ENCODE data around the gene SERPINB1.

The SERPINB1 gene

DNA sequence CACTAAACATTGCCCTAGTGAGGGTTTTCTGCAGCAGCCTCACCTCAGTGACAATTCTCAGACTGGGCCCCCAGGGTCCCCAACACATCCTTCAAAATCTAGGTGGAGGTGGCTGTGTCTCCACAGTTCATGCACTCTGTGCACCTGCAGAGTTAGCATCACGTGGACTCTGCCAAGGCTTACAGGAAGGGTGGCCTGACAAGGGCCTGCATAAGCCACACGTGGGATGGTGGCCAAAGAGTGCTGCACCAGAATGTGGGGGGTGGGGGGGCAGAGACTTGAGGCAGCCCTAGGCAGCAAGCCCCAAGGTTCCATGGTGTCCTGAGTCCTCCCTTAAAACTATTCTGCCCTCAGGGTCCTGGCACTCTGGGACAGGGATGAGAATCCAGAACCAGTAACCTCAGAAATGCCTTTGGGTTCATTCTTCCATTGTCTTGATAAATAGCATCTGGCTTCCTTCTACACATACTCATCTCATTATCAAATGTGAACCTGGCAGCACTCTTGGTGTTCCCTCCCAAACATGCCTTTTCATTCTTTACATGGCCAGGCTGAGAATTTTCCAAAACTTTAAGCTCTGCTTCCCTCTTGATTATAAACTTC is 1.6 kb upstream of the SERPINB1 start:
- POLR2A ChIA-PET, result no interaction called here
- no peak for DNase-seq (ENCODE audit: extremely low spot score)
- TF ChIP-seq, protein P1, sequence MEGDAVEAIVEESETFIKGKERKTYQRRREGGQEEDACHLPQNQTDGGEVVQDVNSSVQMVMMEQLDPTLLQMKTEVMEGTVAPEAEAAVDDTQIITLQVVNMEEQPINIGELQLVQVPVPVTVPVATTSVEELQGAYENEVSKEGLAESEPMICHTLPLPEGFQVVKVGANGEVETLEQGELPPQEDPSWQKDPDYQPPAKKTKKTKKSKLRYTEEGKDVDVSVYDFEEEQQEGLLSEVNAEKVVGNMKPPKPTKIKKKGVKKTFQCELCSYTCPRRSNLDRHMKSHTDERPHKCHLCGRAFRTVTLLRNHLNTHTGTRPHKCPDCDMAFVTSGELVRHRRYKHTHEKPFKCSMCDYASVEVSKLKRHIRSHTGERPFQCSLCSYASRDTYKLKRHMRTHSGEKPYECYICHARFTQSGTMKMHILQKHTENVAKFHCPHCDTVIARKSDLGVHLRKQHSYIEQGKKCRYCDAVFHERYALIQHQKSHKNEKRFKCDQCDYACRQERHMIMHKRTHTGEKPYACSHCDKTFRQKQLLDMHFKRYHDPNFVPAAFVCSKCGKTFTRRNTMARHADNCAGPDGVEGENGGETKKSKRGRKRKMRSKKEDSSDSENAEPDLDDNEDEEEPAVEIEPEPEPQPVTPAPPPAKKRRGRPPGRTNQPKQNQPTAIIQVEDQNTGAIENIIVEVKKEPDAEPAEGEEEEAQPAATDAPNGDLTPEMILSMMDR (IDR thresholded peaks at IDR 0.05; ENCODE audit: control extremely low read depth, extremely low read depth, low read depth, missing control alignments), result no peak
- CTCF ChIA-PET, result interaction anchor here (0.7 to 8.6 kb wide), 5 partner anchors 52 to 147 kb away, joined by 3 to 59 read pairs (median 14); no protein-coding TSS in a partner anchor

DNA sequence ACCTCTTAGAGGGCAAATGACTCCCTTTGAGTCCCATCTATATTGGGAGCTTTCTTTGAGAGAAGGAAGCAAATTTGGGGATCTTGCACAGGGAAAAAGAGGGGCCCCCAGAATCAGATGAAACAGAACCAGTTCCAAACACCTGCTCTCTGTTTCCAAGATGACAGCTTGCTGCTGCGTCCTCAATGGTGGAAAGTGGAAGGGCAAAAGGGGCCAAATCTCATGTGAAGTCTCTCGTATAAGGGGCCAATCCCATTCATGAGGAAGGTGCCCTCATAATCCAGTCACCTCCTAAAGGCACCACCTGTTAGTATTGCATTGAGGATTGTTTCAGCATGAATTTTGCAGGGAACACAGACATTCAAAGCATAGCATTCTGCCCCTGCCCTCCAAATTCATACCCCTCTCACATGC is 483 bp upstream of the SERPINB1 start:
- DNase-seq (ENCODE audit: extremely low spot score), result no peak
- POLR2A ChIA-PET, result interaction anchor here (0.6 to 2.1 kb wide), 8 partner anchors 21 to 222 kb away, joined by 3 to 12 read pairs (median 6); partner anchors contain the start of genes SERPINB9 and WRNIP1
- TF ChIP-seq, protein P1 (IDR thresholded peaks at IDR 0.05; ENCODE audit: control extremely low read depth, extremely low read depth, low read depth, missing control alignments), result no peak
- CTCF ChIA-PET, result interaction anchor here (0.8 to 4.3 kb wide), 16 partner anchors 8 to 222 kb away, joined by 3 to 24 read pairs (median 4); no protein-coding TSS in a partner anchor

DNA sequence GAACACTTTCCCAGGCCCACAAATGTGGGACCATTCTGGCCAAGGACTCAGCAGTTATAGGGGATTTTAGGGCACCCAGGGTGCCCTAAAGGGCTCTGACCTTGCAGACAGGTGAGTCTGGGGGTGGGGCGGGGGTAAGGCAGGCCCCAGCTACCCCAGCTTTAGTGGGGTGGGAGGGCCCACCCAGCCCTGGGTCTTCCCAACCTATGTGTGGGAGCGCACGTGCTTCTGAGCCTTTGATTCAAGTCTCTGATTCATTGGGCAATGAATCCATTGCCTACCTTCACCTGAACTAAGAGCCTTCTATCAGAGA is 958 bp downstream of the SERPINB1 start:
- POLR2A ChIA-PET, result interaction anchor here (0.5 to 2.1 kb wide), 5 partner anchors 13 to 223 kb away, joined by 3 to 12 read pairs (median 4); partner anchors contain the start of gene SERPINB9
- no peak for DNase-seq (ENCODE audit: extremely low spot score)
- CTCF ChIA-PET, result interaction anchor here (1.1 to 4.3 kb wide), 4 partner anchors 10 to 92 kb away, joined by 3 to 24 read pairs (median 16); no protein-coding TSS in a partner anchor
- TF ChIP-seq, protein P1 (IDR thresholded peaks at IDR 0.05; ENCODE audit: control extremely low read depth, extremely low read depth, low read depth, missing control alignments), result no peak

DNA sequence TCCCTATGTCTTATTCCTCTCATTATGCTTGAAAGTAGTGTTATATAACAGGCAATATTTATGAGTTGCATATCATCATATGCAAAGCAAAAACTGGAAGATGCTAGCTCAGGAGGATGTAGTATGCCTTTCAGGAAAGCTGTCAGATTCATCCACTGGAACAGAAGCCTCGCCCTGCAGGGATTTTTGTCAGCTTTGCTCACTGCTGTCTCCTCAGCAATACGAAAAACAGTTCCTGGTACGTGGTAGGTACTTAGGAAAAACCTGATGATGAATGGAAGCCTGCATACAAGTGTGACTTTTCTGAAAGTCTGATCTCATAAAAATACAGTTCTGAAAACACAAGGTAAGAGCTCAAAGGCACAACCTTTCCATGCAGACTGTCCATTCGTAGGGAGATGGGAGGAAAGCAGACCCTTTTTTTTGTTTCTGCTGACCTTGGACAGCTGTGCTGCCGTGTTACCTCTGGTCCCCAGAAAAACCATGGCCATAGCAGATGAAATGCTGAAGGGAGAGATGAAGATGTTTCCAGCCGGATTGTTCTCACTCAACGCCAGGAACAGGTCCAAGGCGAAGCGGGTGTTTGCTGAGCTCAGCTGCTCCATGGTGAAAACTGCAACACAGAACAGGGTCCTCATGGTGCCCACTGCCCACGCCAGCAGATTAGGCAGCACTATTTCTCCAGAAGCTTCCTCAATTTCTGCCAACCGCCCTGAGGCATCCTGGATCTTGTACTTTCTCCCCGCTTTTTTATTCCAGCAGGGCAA is 1.5 kb downstream of the SERPINB1 start:
- ChIA-PET POLR2A (interaction anchor here (0.5 to 2.1 kb wide), 3 partner anchors 12 to 224 kb away, joined by 3 to 12 read pairs (median 4); partner anchors contain the start of gene SERPINB9), CTCF (interaction anchor here (1.4 to 4.3 kb wide), 5 partner anchors 10 to 102 kb away, joined by 3 to 24 read pairs (median 9); no protein-coding TSS in a partner anchor)
- TF ChIP-seq, protein P1 (IDR thresholded peaks at IDR 0.05; ENCODE audit: control extremely low read depth, extremely low read depth, low read depth, missing control alignments), result no peak
- no peak for DNase-seq (ENCODE audit: extremely low spot score)

DNA sequence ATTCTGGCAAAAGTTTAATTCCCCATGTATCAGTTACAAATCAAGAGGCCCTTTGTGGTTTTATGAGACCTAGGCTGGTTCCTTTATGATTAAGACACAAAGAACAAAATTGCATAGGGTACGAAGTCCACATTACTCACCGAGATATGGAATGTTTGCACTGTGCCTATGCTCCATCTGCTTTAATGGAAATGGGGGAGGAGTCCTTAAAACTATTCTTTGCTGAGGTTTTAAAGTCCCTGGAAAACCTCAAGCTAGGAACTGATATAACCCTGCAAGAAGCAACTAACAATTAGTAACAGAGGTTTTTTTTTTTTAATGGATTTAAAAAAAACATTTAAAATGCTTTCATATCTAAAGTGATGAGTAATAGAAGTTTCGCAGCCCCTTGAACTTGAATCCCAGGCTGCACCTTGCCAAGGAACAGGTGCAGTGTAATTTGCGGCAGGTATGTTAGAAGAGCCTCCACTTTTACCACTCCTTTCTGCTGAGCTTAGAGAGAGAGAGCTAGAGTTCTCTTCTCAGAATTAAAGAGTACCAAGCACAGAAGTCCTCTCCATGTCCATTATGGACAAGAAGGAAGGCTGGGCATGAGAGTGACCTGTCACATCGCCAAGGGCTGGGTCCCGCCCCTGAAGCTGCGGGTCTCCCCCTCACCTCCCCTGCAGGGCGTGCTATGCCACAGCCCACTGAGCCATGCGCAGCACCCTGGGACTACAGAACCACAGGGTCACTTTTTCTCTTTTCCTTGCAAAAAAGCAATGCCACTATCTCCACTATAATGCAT is 2.3 kb downstream of the SERPINB1 start:
- TF ChIP-seq, protein P1 (IDR thresholded peaks at IDR 0.05; ENCODE audit: control extremely low read depth, extremely low read depth, low read depth, missing control alignments), result no peak
- DNase-seq (ENCODE audit: extremely low spot score), result no peak
- CTCF ChIA-PET, result interaction anchor here (1.4 to 4.3 kb wide), 6 partner anchors 13 to 101 kb away, joined by 3 to 24 read pairs (median 8); no protein-coding TSS in a partner anchor
- POLR2A ChIA-PET, result interaction anchor here (0.9 kb wide), 1 partner anchor 64 kb away, joined by 3 read pairs; the partner anchor contains the start of gene SERPINB9

DNA sequence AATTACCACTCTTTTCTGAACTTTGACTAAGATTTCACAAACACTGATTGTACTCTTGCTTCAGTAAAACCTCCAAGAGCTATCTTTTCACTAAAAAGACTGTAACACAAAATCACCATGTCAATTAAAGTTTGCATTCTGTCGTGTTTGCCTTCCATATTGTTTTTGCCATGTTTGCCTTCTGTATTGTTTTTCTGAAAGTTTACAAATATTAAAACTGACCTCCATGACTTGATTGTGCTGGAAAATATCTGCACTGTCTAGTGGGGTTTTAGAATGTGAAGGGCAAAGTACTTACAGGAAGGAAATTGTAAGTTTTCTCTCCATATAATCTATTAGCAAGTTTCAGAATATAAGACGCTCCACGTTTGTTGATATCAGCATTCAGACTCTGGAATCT is 3.4 kb downstream of the SERPINB1 start:
- DNase-seq (ENCODE audit: extremely low spot score), result no peak
- ChIA-PET POLR2A (no interaction called here), CTCF (interaction anchor here (1.0 to 4.3 kb wide), 4 partner anchors 11 to 94 kb away, joined by 3 to 23 read pairs (median 7); no protein-coding TSS in a partner anchor)
- TF ChIP-seq, protein P1 (IDR thresholded peaks at IDR 0.05; ENCODE audit: control extremely low read depth, extremely low read depth, low read depth, missing control alignments), result no peak
